NK-92 (cell line): ENCODE results near the gene DUSP16.
"Not testable (repeated sequence)": the region's sequence is repeated elsewhere in the genome, so short reads cannot be mapped to it uniquely, and the experiment has no call there.

Experiments
- DNase-seq: peaks from one replicate; lab custom pipeline; 2025; ENCODE audit not compliant: unreplicated experiment; lab: John Stamatoyannopoulos, UW

Gene DUSP16

GRCh38 chr12:12583510-12584178, 21.0 kb upstream of the DUSP16 start:
- DNase-seq: no peak

DNA sequence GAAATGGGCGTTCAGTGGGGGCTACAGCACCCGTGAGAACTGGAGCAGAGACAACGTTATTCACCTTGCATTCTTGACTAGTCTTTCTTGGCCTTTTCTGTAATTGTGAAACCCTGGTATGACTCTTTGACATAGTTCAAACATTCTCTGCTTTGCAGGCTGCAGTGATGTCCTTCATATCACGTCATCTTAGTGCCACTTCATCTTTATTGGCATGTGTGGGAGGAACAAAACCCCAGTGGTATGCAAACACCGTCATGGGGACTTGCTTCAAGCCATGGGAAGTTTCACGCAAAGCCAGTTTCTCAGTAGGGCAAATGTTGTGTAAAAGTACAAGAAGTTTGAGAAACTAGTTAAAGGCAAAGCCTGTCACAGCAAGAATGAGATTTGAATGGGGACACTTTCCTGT, 20.2 kb upstream of the DUSP16 start:
- no peak for DNase-seq

DNA sequence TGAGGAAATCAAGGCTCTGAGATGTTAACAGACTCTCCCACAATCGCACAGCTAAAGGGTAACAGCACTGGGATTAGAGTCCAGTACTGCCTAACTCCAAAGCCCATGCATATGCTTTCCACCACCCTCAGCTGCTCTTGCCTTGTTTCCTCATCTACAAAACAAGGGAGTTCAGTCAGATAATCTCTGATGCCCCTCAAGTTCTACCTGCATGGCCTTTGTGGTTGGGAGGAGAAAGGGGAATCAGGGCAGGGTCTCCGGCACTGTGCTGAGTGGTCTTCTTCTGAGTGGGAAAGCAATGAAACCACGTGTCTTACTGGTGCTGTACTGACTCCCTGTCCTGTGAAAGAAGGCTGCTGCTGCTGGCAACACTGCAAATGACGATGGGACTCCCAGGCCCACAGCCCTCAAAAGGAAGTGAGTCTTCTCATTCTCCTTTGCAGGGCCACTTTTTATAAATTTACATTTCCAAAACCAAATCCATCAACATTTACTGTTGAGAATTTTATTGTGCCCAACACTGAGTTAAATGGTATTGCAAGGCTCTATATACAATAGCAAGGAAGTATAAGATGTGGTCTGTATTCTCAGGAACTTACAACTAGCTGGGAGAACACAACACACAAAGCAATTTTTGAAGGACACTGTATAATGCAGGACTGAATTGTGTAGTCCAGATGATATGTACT, 19.7 kb upstream of the DUSP16 start:
- DNase-seq: no peak

DNA sequence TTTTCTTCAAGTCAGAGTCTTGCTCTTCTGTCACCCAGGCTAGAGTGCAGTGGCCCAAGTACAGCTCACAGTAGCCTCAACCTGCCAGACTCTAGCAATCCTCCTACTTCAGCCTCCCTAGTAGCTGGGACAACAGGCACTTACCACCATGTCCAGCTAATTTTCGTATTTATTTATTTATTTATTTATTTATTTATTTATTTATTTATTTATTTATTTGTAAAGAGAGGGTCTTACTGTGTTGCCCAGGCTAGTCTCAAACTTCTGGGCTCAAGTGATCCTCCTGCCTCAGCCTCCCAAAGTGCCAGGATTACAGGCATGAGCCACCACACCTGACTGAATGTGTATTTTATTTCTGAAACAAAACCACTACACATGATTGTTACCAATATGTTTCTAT, 18.1 kb upstream of the DUSP16 start:
- DNase-seq: not testable (repeated sequence)

DNA sequence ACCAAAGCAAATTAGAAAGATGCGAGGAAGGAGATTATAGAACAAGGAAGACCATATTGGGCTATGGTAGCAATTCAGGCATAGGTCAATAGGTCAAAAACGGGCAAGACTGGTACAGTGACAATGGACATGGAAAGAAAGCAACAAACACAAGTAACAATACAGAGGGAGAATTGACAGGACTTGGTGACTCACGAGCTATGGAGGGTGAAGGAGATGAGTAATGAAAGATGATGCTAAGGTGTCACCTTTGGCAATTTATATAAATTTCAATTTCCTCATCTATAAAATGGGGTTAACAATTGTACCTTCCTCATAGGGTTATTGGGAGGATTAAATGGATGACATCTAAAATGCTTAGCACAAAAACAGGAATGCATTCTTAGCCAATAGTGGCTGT, 15.1 kb upstream of the DUSP16 start:
- no peak for DNase-seq

- no peak for DNase-seq
These were observed 10.0 kb upstream of the DUSP16 start for GRCh38 chr12:12572659-12573058.

- DNase-seq: not testable (repeated sequence)
These were observed 3.3 kb upstream of the DUSP16 start for GRCh38 chr12:12565971-12566370.

- DNase-seq: no peak
These were observed 2.2 kb upstream of the DUSP16 start for GRCh38 chr12:12564911-12565310.

DNA sequence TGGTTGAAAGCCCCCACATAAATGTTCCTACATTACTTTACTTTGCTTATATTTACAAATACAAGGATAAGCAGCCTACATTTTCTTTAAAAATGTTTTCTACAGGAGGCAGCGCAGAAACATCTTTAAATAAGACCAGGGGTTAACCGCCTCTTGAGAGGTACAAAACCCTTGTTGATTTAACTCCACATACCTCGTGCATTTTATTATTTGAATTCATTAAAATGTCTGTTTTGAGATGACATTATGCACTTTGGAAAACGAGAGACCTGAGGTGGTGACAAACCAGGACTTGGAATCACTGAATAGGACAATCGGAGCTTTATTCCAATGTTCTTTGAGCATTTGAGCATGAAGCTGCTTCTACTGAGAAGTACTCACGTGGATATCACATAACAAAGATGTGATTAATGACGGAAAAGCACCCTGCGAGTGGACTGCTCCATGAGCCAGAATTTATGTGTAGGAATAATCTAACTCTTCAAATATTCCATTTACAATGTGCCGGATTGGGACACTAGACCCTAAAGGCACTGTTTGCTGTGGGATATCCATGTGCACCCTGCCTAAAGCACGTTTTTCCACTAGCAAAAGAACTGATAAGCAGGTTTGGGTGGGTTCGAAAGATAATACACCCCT, 746 bp upstream of the DUSP16 start:
- DNase-seq: no peak

DNA sequence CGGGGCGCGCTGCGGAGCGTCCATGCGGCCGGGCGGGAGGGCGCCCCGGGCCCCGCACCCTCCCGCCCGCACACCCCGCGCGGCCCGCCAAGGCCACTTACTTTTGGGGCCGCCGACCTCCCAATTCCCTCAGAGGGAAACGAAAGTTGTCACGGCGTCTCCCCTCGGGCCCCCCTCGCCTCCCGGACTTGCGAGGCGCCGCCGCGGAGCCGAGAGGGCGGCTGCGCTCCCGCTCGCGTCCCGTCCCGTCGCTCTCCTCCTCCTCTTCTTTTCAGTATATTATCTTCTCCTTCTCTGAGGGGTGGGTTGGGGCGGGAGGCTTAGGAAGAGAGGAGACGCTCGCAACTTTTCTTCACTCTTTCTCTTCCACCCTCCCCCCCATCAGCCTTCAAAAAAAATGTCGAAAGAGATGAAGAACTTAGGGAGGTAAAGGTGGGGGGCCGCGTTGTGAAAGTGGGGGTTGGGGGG, 613 bp downstream of the DUSP16 start:
- no peak for DNase-seq

DNA sequence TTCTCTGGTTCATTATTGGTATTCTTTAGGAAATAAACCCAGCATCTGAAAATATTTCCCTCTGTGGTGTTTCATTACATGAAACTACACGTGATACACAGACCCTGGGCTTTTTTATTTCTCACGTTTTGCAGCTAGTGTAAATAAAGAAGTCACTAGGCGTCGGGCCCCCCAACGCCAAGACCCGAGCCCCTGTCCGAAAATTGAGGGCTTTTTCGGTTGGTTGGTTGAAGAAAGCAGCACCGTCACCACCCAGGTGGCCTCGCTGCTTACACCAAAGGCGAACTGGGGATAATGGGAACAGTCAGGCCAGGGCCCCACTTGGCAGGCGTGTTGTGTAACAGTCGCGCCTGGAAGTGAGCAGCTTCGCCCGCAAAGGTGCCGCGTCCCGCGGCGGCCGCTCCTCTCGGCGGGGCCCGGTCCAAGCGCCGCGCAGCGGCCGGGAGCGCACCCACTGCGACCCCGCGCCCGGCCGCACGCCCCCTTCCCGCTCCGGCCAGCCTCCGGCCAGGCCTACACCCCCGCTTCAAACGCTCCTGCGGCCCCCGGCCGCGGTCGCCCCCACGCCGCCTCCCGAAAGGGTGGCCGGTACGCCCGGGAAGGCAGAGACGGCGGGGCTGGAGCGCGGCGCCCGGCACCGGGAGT, 1.2 kb downstream of the DUSP16 start:
- DNase-seq: no peak

DNA sequence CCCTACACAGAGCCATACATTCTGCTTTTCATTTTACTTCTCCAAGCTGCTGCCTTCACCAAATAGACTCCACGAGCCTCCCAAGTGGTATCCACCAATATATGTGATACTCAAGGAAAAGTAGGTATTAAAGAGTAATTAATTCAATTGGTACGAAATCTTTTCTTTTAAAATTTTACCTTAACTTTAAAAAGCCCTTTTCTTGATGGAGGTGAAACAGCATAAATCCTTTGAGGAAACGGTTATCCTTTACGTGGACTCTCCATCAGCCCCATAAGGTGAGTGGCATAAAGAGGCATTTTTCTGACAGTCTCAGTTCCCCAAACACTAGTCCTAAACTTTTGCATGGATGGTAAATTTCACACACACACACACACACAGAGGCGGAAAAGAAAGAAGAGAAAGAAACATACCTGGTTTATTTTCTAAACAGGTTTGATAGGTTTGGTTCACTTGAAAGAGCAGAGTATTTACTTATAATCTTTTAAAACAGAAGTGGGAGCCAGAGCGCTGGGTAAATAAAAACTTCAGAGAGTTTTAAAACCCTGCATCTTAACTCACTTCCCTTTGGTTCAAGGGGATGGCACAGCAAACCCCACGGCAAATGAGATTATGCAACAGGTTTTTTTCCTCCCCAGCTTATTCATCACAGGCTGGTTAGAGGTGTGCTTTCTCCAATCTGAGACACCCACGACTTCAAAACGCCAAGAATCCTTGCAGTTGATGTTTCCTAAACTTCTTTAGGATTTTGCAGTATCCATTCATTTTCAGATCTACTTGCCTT, 1.9 kb downstream of the DUSP16 start:
- no peak for DNase-seq

DNA sequence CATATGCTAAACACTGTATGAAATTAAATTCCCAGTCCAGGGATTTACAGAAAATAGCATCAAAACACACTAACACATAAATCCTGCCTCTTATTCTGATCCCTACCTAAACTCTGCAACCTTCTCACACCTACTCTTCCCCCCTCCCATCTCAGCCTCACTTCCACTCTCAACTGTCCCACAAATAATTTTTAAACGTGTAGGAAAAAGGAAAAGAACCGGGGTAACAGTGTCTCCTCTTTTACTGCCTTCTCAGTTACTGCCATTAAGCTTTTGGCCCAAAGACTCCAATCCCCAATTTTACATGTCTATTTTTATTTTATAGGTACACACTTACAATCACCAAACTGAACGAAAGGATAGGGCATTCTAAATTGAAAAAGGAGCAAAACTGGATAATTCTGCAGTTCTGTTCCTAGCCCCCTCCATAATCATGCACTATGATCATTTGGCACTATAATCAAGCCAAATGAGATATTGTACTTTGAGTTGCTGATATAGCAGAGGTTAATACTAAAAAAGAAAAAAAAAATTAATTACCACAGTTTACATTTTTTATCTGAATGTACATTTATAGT, 2.9 kb downstream of the DUSP16 start:
- no peak for DNase-seq

DNA sequence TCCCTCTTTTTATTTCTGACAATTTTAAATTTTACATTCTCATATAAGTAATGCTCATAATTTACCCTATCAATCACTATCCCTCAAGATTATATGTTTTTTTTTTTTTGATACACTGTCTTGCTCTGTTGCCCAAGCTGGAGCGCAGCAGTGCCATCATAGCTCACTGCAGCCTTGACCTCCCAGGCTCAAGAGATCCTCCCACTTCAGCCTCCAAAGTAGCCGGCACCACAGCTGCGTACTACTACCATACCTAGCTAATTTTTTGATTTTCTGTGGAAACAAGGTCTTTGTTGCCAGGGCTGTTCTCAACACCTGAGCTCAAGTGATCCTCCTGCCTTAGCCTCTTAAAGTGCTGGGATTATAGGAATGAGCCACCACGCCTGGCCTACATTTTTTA, 4.4 kb downstream of the DUSP16 start:
- no peak for DNase-seq

DNA sequence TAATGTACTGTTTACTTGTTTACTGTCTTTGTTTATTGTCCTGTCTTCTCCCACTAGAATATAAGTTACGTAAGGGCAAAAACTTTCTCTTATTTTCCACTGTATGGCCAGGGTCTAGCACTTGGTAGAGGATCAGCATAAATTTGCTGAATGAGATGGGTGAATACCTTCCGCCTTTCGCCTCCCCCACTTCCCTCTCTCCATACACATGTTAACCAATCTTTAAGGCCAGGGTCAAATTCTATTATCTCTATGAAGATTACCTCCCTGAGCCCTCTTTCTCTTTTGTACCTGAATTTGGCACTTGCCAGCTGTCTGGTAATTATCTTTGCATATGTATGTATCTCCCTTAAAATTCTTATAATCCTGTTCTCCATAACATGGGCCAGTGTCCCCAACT, 4.9 kb downstream of the DUSP16 start:
- DNase-seq: no peak

- DNase-seq: no peak
These were observed 7.0 kb downstream of the DUSP16 start for GRCh38 chr12:12555656-12556055.

GRCh38 chr12:12553208-12553785, 9.4 kb downstream of the DUSP16 start:
- no peak for DNase-seq

DNA sequence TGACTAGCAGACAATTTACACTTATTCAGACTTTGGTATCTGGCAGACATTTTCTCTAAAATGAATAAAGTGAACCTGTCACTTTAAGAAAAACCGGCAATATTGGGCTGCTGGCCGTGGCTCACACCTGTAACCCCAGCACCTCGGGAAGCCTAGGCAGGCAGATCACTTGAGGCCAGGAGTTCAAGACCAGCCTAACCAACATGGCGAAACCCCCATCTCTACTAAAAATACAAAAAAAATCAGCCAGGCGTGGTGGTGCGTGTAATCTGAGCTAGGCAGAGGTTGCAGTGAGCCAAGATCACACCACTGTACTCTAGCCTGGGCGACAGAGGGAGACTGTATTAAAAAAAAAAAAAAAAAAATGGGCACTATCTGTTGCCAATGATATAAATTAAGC, 11.5 kb downstream of the DUSP16 start:
- no peak for DNase-seq

GRCh38 chr12:12550277-12550676, 12.4 kb downstream of the DUSP16 start:
- DNase-seq: no peak

DNA sequence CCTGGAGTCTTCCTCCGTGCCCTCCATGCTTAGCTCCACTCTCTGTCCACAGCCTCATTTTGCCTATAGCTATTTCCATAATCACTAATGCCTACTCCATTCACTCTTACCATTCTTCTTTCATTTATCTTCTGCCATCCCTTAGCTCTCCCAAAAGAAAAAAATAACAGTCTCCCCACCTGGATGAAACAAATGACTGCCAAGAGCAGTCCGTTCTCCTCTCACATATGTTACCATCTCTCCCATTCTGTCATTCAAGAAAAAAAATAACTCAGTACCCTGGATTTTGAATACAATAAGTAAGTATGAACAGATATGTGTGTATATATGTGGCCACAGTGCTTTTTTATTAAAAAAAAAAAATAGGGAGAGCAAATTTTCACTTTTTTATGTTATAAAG, 13.2 kb downstream of the DUSP16 start:
- no peak for DNase-seq
